Liver (tissue), 9 donors: ENCODE data around the gene MAN2A1. TPM values are rescaled to one million over a fixed set of nuclear protein-coding genes. Genes with fewer than 3 reads are reported as not detected.
A peak's percentile ranks its signal among the peaks of the same experiment; 100 is the strongest.

ENCODE experiments used
- DNase-seq: peaks from one replicate; pipeline ENCODE4 v3.0.0-alpha.2; 2017; ENCODE audit warnings: low spot score
- H3K27ac ChIP-seq, 2 donors: one replicate each; pipeline ENCODE4 v1.7.0; 2013; ENCODE audit warnings: inconsistent platforms in 2 of 2, low read length in 2 of 2, control low read depth in 1 of 2, low read depth in 1 of 2, mild to moderate bottlenecking in 1 of 2
- H3K27me3 ChIP-seq, 4 donors: one replicate each; pipeline versions ENCODE4 v1.6.1 to v1.7.0; 2013; ENCODE audit warnings: low read length in 3 of 4, inconsistent platforms in 1 of 4, mild to moderate bottlenecking in 1 of 4, moderate library complexity in 1 of 4; ENCODE audit not compliant: control insufficient read depth in 4 of 4, insufficient read depth in 4 of 4
- H3K36me3 ChIP-seq, 4 donors: one replicate each; pipeline versions ENCODE4 v1.6.1 to v1.7.0; 2013; ENCODE audit warnings: low read length in 3 of 4, mild to moderate bottlenecking in 3 of 4, low read depth in 1 of 4, moderate library complexity in 1 of 4; ENCODE audit not compliant: control insufficient read depth in 4 of 4, insufficient read depth in 3 of 4
- H3K4me1 ChIP-seq, 4 donors: one replicate each; pipeline versions ENCODE4 v1.6.1 to v1.7.0; 2013; ENCODE audit warnings: low read length in 3 of 4, mild to moderate bottlenecking in 3 of 4, moderate library complexity in 1 of 4; ENCODE audit not compliant: control insufficient read depth in 4 of 4, insufficient read depth in 4 of 4
- H3K4me3 ChIP-seq, 3 donors: one replicate each; pipeline versions ENCODE4 v1.6.1 to v1.7.0; 2013; ENCODE audit warnings: low read length in 3 of 3, control low read depth in 1 of 3, low read depth in 1 of 3, mild to moderate bottlenecking in 1 of 3
- H3K9ac ChIP-seq, 2 donors: one replicate each; pipeline ENCODE4 v1.7.0; 2013; ENCODE audit warnings: low read length in 2 of 2, mild to moderate bottlenecking in 2 of 2, moderate library complexity in 2 of 2, control low read depth in 1 of 2, low read depth in 1 of 2
- H3K9me3 ChIP-seq, 4 donors: one replicate each; pipeline versions ENCODE4 v1.6.1 to v1.7.0; 2013; ENCODE audit warnings: low read length in 3 of 4; ENCODE audit not compliant: control insufficient read depth in 4 of 4
- EGR1 ChIP-seq, 2 donors: IDR thresholded peaks; 2 replicates each; pipeline ENCODE4 v1.6.1; 2016 to 2018; ENCODE audit warnings: antibody characterized with exemption in 2 of 2, low read depth in 2 of 2
- FOXA2 ChIP-seq: IDR thresholded peaks from 2 replicates; pipeline ENCODE4 v1.6.1; 2016; ENCODE audit warnings: antibody characterized with exemption
- GABPA ChIP-seq, 2 donors: IDR thresholded peaks in 1 of 2; conservative IDR thresholded peaks in 1 of 2; 2 replicates each; pipeline ENCODE4 v1.6.1; 2016; ENCODE audit warnings: antibody characterized with exemption in 2 of 2, mild to moderate bottlenecking in 1 of 2, moderate library complexity in 1 of 2
- HNF4A ChIP-seq, 2 donors: conservative IDR thresholded peaks; 2 replicates each; pipeline ENCODE4 v1.6.1; 2016; ENCODE audit warnings: antibody characterized with exemption in 2 of 2, mild to moderate bottlenecking in 2 of 2
- HNF4G ChIP-seq: IDR thresholded peaks from 2 replicates; pipeline ENCODE4 v1.6.1; 2016; ENCODE audit warnings: antibody characterized with exemption
- JUND ChIP-seq, 2 donors: IDR thresholded peaks; 2 replicates each; pipeline ENCODE4 v1.6.1; 2016; ENCODE audit warnings: antibody characterized with exemption in 2 of 2
- NR2F2 ChIP-seq: IDR thresholded peaks from 2 replicates; pipeline ENCODE4 v1.6.1; 2016; ENCODE audit warnings: antibody characterized with exemption
- RAD21 ChIP-seq, 2 donors: IDR thresholded peaks; 2 replicates each; pipeline ENCODE4 v1.6.1; 2016; ENCODE audit warnings: antibody characterized with exemption in 2 of 2, mild to moderate bottlenecking in 2 of 2
- RXRA ChIP-seq, 2 donors: IDR thresholded peaks; 2 replicates each; pipeline ENCODE4 v1.6.1; 2017 to 2018; ENCODE audit warnings: antibody characterized with exemption in 2 of 2, mild to moderate bottlenecking in 1 of 2
- TAF1 ChIP-seq: conservative IDR thresholded peaks from 2 replicates; pipeline ENCODE4 v1.6.1; 2016; ENCODE audit warnings: antibody characterized with exemption, mild to moderate bottlenecking
- YY1 ChIP-seq: IDR thresholded peaks from 2 replicates; pipeline ENCODE4 v1.6.1; 2016; ENCODE audit warnings: antibody characterized with exemption, mild to moderate bottlenecking
- WGBS: extraction: QIAGEN DNeasy Blood & Tissue Kit; methylation state at CpG from one replicate; pipeline ENCODE4 v1.1.7; 2013; 5-methylcytosine and 5-hydroxymethylcytosine counted together
- polyA plus RNA-seq, 2 donors: library from polyadenylated mRNA; stranded (reverse) in 1 of 2; unstranded in 1 of 2; fragments of 200-250 nt in 1 of 2; fragments of >200 nt in 1 of 2; fragmentation: Nextera tagmentation in 1 of 2; extraction: Ambion mirVana in 1 of 2; gene quantifications; one replicate each; pipeline versions ENCODE4 v1.2.1 to v1.2.3, GENCODE V29; 2013 to 2015
- total RNA-seq, 2 donors: library from RNA; depleted of rRNA; stranded (reverse); fragments of >200 nt; gene quantifications; one replicate each; pipeline ENCODE4 v1.2.3, GENCODE V29; 2014
- TF ChIP-seq, protein P1 (sequence below): IDR thresholded peaks from 2 replicates; pipeline ENCODE4 v1.6.1; 2016; ENCODE audit warnings: antibody characterized with exemption
- TF ChIP-seq, protein P2 (sequence below): IDR thresholded peaks from 2 replicates; pipeline ENCODE4 v1.6.1; 2016; ENCODE audit warnings: antibody characterized with exemption, mild to moderate bottlenecking
- TF ChIP-seq, protein P3 (sequence below): IDR thresholded peaks from 2 replicates; pipeline ENCODE4 v1.6.1; 2016; ENCODE audit warnings: antibody characterized with exemption
- TF ChIP-seq, protein P4 (sequence below): fragments of 150-350 bp; IDR thresholded peaks from 2 replicates; pipeline ENCODE4 v1.5.1; 2017; ENCODE audit warnings: improper control_type of control experiment, low read depth, low read length; ENCODE audit not compliant: missing input control
- donor health status: healthy.
- donor health status: healthy.
- donor health status: healthy.
- donor health status: healthy.
- donor health status: healthy.

The MAN2A1 gene
- total and polyA plus RNA-seq, 4 donors, result 21.4 to 82.8 (median 47.3) TPM

DNA sequence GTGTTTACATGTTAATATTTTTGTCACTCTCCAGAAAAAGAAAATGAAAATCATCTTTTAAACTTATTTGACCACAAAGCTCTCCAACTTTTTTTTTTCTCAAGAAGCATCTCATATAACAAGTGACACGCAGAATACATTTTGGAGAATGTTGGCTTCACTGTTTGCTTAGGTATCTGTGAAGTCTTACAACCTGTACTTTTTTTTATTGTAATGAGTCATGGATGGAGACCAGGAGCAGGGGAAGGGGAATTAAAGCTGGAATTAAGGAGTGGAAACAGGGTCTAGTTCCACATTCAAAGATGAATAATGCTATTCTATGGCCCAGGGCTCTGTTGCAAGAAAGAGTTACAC is 211.9 kb downstream of the MAN2A1 start:
- Histone ChIP-seq H3K4me1 (peaks cover 11 to 46% (median 23%) of the 10 kb centered on the region in 4 donors), H3K9ac (no peak overlapping the region), H3K36me3 (no peaks in the 10 kb centered on the region), H3K4me3 (peak overlapping the region in 2 of 3 donors; percentile 22 to 24), H3K9me3 (no peaks in the 10 kb centered on the region), H3K27me3 (no peaks in the 10 kb centered on the region), H3K27ac (peak overlapping the region; percentile 66 to 84)
- WGBS, result 36% methylated on average over 1 of the region's 1 CpG
- DNase-seq, result no peak
- TF ChIP-seq, protein P1, sequence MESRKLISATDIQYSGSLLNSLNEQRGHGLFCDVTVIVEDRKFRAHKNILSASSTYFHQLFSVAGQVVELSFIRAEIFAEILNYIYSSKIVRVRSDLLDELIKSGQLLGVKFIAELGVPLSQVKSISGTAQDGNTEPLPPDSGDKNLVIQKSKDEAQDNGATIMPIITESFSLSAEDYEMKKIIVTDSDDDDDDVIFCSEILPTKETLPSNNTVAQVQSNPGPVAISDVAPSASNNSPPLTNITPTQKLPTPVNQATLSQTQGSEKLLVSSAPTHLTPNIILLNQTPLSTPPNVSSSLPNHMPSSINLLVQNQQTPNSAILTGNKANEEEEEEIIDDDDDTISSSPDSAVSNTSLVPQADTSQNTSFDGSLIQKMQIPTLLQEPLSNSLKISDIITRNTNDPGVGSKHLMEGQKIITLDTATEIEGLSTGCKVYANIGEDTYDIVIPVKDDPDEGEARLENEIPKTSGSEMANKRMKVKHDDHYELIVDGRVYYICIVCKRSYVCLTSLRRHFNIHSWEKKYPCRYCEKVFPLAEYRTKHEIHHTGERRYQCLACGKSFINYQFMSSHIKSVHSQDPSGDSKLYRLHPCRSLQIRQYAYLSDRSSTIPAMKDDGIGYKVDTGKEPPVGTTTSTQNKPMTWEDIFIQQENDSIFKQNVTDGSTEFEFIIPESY, result no peak
- TF ChIP-seq, protein P2, sequence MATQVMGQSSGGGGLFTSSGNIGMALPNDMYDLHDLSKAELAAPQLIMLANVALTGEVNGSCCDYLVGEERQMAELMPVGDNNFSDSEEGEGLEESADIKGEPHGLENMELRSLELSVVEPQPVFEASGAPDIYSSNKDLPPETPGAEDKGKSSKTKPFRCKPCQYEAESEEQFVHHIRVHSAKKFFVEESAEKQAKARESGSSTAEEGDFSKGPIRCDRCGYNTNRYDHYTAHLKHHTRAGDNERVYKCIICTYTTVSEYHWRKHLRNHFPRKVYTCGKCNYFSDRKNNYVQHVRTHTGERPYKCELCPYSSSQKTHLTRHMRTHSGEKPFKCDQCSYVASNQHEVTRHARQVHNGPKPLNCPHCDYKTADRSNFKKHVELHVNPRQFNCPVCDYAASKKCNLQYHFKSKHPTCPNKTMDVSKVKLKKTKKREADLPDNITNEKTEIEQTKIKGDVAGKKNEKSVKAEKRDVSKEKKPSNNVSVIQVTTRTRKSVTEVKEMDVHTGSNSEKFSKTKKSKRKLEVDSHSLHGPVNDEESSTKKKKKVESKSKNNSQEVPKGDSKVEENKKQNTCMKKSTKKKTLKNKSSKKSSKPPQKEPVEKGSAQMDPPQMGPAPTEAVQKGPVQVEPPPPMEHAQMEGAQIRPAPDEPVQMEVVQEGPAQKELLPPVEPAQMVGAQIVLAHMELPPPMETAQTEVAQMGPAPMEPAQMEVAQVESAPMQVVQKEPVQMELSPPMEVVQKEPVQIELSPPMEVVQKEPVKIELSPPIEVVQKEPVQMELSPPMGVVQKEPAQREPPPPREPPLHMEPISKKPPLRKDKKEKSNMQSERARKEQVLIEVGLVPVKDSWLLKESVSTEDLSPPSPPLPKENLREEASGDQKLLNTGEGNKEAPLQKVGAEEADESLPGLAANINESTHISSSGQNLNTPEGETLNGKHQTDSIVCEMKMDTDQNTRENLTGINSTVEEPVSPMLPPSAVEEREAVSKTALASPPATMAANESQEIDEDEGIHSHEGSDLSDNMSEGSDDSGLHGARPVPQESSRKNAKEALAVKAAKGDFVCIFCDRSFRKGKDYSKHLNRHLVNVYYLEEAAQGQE, result no peak
- TF ChIP-seq, protein P3, sequence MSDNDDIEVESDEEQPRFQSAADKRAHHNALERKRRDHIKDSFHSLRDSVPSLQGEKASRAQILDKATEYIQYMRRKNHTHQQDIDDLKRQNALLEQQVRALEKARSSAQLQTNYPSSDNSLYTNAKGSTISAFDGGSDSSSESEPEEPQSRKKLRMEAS, result no peak
- TF ChIP-seq HNF4G (no peak), YY1 (no peak), RXRA (IDR thresholded peaks at IDR 0.05) (no peak), EGR1 (IDR thresholded peaks at IDR 0.05; ENCODE audit: low read depth in 2 of 2) (peak in 1 of 2 donors; percentile 7), RAD21 (IDR thresholded peaks at IDR 0.05) (no peak), NR2F2 (no peak), FOXA2 (no peak), TAF1 (peak; percentile 37), HNF4A (conservative IDR thresholded peaks at IDR 0.05) (peak in 1 of 2 donors; percentile 24), GABPA (IDR thresholded peaks at IDR 0.05 in 1 of 2, conservative IDR thresholded peaks at IDR 0.05 in 1 of 2) (no peak), JUND (IDR thresholded peaks at IDR 0.05) (peak in 1 of 2 donors; percentile 12)
- TF ChIP-seq, protein P4, sequence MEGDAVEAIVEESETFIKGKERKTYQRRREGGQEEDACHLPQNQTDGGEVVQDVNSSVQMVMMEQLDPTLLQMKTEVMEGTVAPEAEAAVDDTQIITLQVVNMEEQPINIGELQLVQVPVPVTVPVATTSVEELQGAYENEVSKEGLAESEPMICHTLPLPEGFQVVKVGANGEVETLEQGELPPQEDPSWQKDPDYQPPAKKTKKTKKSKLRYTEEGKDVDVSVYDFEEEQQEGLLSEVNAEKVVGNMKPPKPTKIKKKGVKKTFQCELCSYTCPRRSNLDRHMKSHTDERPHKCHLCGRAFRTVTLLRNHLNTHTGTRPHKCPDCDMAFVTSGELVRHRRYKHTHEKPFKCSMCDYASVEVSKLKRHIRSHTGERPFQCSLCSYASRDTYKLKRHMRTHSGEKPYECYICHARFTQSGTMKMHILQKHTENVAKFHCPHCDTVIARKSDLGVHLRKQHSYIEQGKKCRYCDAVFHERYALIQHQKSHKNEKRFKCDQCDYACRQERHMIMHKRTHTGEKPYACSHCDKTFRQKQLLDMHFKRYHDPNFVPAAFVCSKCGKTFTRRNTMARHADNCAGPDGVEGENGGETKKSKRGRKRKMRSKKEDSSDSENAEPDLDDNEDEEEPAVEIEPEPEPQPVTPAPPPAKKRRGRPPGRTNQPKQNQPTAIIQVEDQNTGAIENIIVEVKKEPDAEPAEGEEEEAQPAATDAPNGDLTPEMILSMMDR, result no peak

GRCh38 chr5:109903061-109903460 is 213.3 kb downstream of the MAN2A1 start:
- H3K27me3 ChIP-seq, result no peaks in the 10 kb centered on the region
- no peaks in the 10 kb centered on the region for H3K9me3 ChIP-seq
- peaks cover 11 to 46% (median 23%) of the 10 kb centered on the region in 4 donors for H3K4me1 ChIP-seq
- no peak for DNase-seq
- WGBS, result 66% methylated on average over 2 of the region's 2 CpGs
- H3K27ac ChIP-seq, result no peak overlapping the region
- no peaks in the 10 kb centered on the region for H3K36me3 ChIP-seq
- H3K9ac ChIP-seq, result no peak overlapping the region
- no peak overlapping the region for H3K4me3 ChIP-seq
- TF ChIP-seq, protein P2, result no peak
- no peak for TF ChIP-seq GABPA (IDR thresholded peaks at IDR 0.05 in 1 of 2, conservative IDR thresholded peaks at IDR 0.05 in 1 of 2)
- TF ChIP-seq, protein P1, result no peak
- no peak for TF ChIP-seq RXRA (IDR thresholded peaks at IDR 0.05)
- no peak for TF ChIP-seq TAF1
- TF ChIP-seq FOXA2, result no peak
- TF ChIP-seq JUND (IDR thresholded peaks at IDR 0.05), result no peak
- TF ChIP-seq, protein P4, result no peak
- no peak for TF ChIP-seq HNF4G
- TF ChIP-seq NR2F2, result no peak
